ENCODE data around the gene C19orf67.

C19orf67 gene

GRCh38 chr19:14085309-14085995 lies at the start of gene C19orf67:
Gene C19orf67, minus strand, starts transcription at chr19:14085783. Its CDS starts 156 bp downstream, at chr19:14085627.
- no peak within 1 kb of the TSS for H3K4me3 ChIP-seq (replicated peaks; ENCODE audit: low read depth, low read length)
- DNase-seq (ENCODE audit: low read depth): no peak

GRCh38 chr19:14135355-14135754 lies 49.8 kb upstream of the C19orf67 start:
- peak overlapping the region; percentile 75 for H3K4me3 ChIP-seq (replicated peaks; ENCODE audit: low read depth, low read length)
- DNase-seq (ENCODE audit: low read depth): no peak
- no peak for TF ChIP-seq CTCF (IDR thresholded peaks at IDR 0.05; ENCODE audit: low read length, missing control alignments)

More at GRCh38 chr19:14085309-14085995, at the start of gene C19orf67:
- no peak for TF ChIP-seq CTCF (IDR thresholded peaks at IDR 0.05; ENCODE audit: low read length, missing control alignments)

- H3K4me3 ChIP-seq (replicated peaks; ENCODE audit: low read depth, low read length): no peak overlapping the region
- peak; percentile 61 for DNase-seq (ENCODE audit: low read depth)
- no peak for TF ChIP-seq CTCF (IDR thresholded peaks at IDR 0.05; ENCODE audit: low read length, missing control alignments)
Measured at GRCh38 chr19:14127929-14128509, 42.4 kb upstream of the C19orf67 start.

GRCh38 chr19:14127176-14127575 lies 41.6 kb upstream of the C19orf67 start:
- DNase-seq (ENCODE audit: low read depth): no peak
- H3K4me3 ChIP-seq (replicated peaks; ENCODE audit: low read depth, low read length): no peak overlapping the region
- TF ChIP-seq CTCF (IDR thresholded peaks at IDR 0.05; ENCODE audit: low read length, missing control alignments): no peak

GRCh38 chr19:14122924-14123323 lies 37.3 kb upstream of the C19orf67 start:
- DNase-seq (ENCODE audit: low read depth): no peak
- no peak overlapping the region for H3K4me3 ChIP-seq (replicated peaks; ENCODE audit: low read depth, low read length)
- TF ChIP-seq CTCF (IDR thresholded peaks at IDR 0.05; ENCODE audit: low read length, missing control alignments): no peak

GRCh38 chr19:14120497-14120780 lies 34.9 kb upstream of the C19orf67 start:
- TF ChIP-seq CTCF (IDR thresholded peaks at IDR 0.05; ENCODE audit: low read length, missing control alignments): no peak
- no peak overlapping the region for H3K4me3 ChIP-seq (replicated peaks; ENCODE audit: low read depth, low read length)
- no peak for DNase-seq (ENCODE audit: low read depth)

All from fibroblast of pulmonary artery (primary cell).